Measurements from ENCODE around the gene UBR7. TPM values are rescaled to one million over a fixed set of nuclear protein-coding genes. Genes with fewer than 3 reads are reported as not detected.
"Not testable (repeated sequence)": the region's sequence is repeated elsewhere in the genome, so short reads cannot be mapped to it uniquely, and the experiment has no call there.

UBR7 gene
- total and polyA plus RNA-seq, 4 donors: 11.3 to 26.0 (median 14.3) TPM

GRCh38 chr14:93161411-93161940, 45.6 kb upstream of the UBR7 start:
- Histone ChIP-seq H3K36me3 (ENCODE audit: control insufficient read depth in 4 of 4, insufficient read depth in 4 of 4, low read length in 4 of 4) (no peaks in the 10 kb centered on the region), H3K27me3 (ENCODE audit: control insufficient read depth in 3 of 3, insufficient read depth in 3 of 3, low read length in 2 of 3) (no peaks in the 10 kb centered on the region), H3K27ac (ENCODE audit: low read depth in 1 of 2, low read length in 1 of 2) (no peak overlapping the region), H3K4me3 (no peak overlapping the region), H3K9me3 (ENCODE audit: control insufficient read depth in 4 of 4, insufficient read depth in 3 of 4, low read length in 3 of 4) (no peaks in the 10 kb centered on the region), H3K4me1 (ENCODE audit: control insufficient read depth in 5 of 5, insufficient read depth in 5 of 5, low read length in 5 of 5) (no peaks in the 10 kb centered on the region), H3K9ac (ENCODE audit: insufficient read depth in 1 of 2, low read length in 2 of 2) (no peak overlapping the region)
- no peak for TF ChIP-seq CTCF (IDR thresholded peaks at IDR 0.05; ENCODE audit: control extremely low read depth, extremely low read depth)
- ATAC-seq (ENCODE audit: insufficient read depth, low FRiP score) (no peak), DNase-seq (no peak)
- WGBS, 2 donors: 82 to 93% methylated on average over 4 of the region's 4 CpGs

- DNase-seq (no peak), ATAC-seq (ENCODE audit: insufficient read depth, low FRiP score) (no peak)
- Histone ChIP-seq H3K9me3 (ENCODE audit: control insufficient read depth in 4 of 4, insufficient read depth in 3 of 4, low read length in 3 of 4) (no peaks in the 10 kb centered on the region), H3K4me3 (no peak overlapping the region), H3K4me1 (ENCODE audit: control insufficient read depth in 5 of 5, insufficient read depth in 5 of 5, low read length in 5 of 5) (no peaks in the 10 kb centered on the region), H3K27ac (ENCODE audit: low read depth in 1 of 2, low read length in 1 of 2) (no peak overlapping the region), H3K36me3 (ENCODE audit: control insufficient read depth in 4 of 4, insufficient read depth in 4 of 4, low read length in 4 of 4) (no peaks in the 10 kb centered on the region), H3K9ac (ENCODE audit: insufficient read depth in 1 of 2, low read length in 2 of 2) (no peak overlapping the region), H3K27me3 (ENCODE audit: control insufficient read depth in 3 of 3, insufficient read depth in 3 of 3, low read length in 2 of 3) (no peaks in the 10 kb centered on the region)
- WGBS, 2 donors: 76 to 81% methylated on average over 5 of the region's 5 CpGs
- TF ChIP-seq CTCF (IDR thresholded peaks at IDR 0.05; ENCODE audit: control extremely low read depth, extremely low read depth): no peak
These were observed 43.5 kb upstream of the UBR7 start for GRCh38 chr14:93163564-93163963.

GRCh38 chr14:93165271-93166265, 41.5 kb upstream of the UBR7 start:
- not testable (repeated sequence) for H3K36me3 ChIP-seq (ENCODE audit: control insufficient read depth in 4 of 4, insufficient read depth in 4 of 4, low read length in 4 of 4); DNase-seq; H3K4me1 ChIP-seq (ENCODE audit: control insufficient read depth in 5 of 5, insufficient read depth in 5 of 5, low read length in 5 of 5); H3K9ac ChIP-seq (ENCODE audit: insufficient read depth in 1 of 2, low read length in 2 of 2); H3K27me3 ChIP-seq (ENCODE audit: control insufficient read depth in 3 of 3, insufficient read depth in 3 of 3, low read length in 2 of 3); H3K4me3 ChIP-seq; ATAC-seq (ENCODE audit: insufficient read depth, low FRiP score); H3K9me3 ChIP-seq (ENCODE audit: control insufficient read depth in 4 of 4, insufficient read depth in 3 of 4, low read length in 3 of 4); H3K27ac ChIP-seq (ENCODE audit: low read depth in 1 of 2, low read length in 1 of 2)
- WGBS, 2 donors: 88 to 93% methylated on average over 26 of the region's 26 CpGs

- not testable (repeated sequence) for H3K27ac ChIP-seq (ENCODE audit: low read depth in 1 of 2, low read length in 1 of 2); DNase-seq; ATAC-seq (ENCODE audit: insufficient read depth, low FRiP score); H3K36me3 ChIP-seq (ENCODE audit: control insufficient read depth in 4 of 4, insufficient read depth in 4 of 4, low read length in 4 of 4); H3K4me3 ChIP-seq; H3K27me3 ChIP-seq (ENCODE audit: control insufficient read depth in 3 of 3, insufficient read depth in 3 of 3, low read length in 2 of 3); H3K9me3 ChIP-seq (ENCODE audit: control insufficient read depth in 4 of 4, insufficient read depth in 3 of 4, low read length in 3 of 4); H3K4me1 ChIP-seq (ENCODE audit: control insufficient read depth in 5 of 5, insufficient read depth in 5 of 5, low read length in 5 of 5); H3K9ac ChIP-seq (ENCODE audit: insufficient read depth in 1 of 2, low read length in 2 of 2)
- 79 to 83% methylated on average over 9 of the region's 9 CpGs for WGBS, 2 donors
These were observed 38.4 kb upstream of the UBR7 start for GRCh38 chr14:93168610-93169009.

- H3K4me1 ChIP-seq (ENCODE audit: control insufficient read depth in 5 of 5, insufficient read depth in 5 of 5, low read length in 5 of 5); ATAC-seq (ENCODE audit: insufficient read depth, low FRiP score); H3K9me3 ChIP-seq (ENCODE audit: control insufficient read depth in 4 of 4, insufficient read depth in 3 of 4, low read length in 3 of 4); DNase-seq; H3K27ac ChIP-seq (ENCODE audit: low read depth in 1 of 2, low read length in 1 of 2); H3K4me3 ChIP-seq; H3K9ac ChIP-seq (ENCODE audit: insufficient read depth in 1 of 2, low read length in 2 of 2); H3K36me3 ChIP-seq (ENCODE audit: control insufficient read depth in 4 of 4, insufficient read depth in 4 of 4, low read length in 4 of 4); H3K27me3 ChIP-seq (ENCODE audit: control insufficient read depth in 3 of 3, insufficient read depth in 3 of 3, low read length in 2 of 3): not testable (repeated sequence)
- WGBS, 2 donors: 85 to 93% methylated on average over 6 of the region's 6 CpGs
These were observed 37.4 kb upstream of the UBR7 start for GRCh38 chr14:93169619-93170018.

- not testable (repeated sequence) for H3K27ac ChIP-seq (ENCODE audit: low read depth in 1 of 2, low read length in 1 of 2); H3K27me3 ChIP-seq (ENCODE audit: control insufficient read depth in 3 of 3, insufficient read depth in 3 of 3, low read length in 2 of 3); H3K4me3 ChIP-seq; H3K9me3 ChIP-seq (ENCODE audit: control insufficient read depth in 4 of 4, insufficient read depth in 3 of 4, low read length in 3 of 4); ATAC-seq (ENCODE audit: insufficient read depth, low FRiP score); H3K9ac ChIP-seq (ENCODE audit: insufficient read depth in 1 of 2, low read length in 2 of 2); H3K4me1 ChIP-seq (ENCODE audit: control insufficient read depth in 5 of 5, insufficient read depth in 5 of 5, low read length in 5 of 5); H3K36me3 ChIP-seq (ENCODE audit: control insufficient read depth in 4 of 4, insufficient read depth in 4 of 4, low read length in 4 of 4); DNase-seq
- WGBS, 2 donors: 97% methylated on average over 18 to 20 of the region's 20 CpGs
These were observed 36.9 kb upstream of the UBR7 start for GRCh38 chr14:93170141-93170540.
